Skin epidermis (tissue), 12 donors: ENCODE results near the gene IL6ST.
"Not testable (repeated sequence)": the region's sequence is repeated elsewhere in the genome, so short reads cannot be mapped to it uniquely, and the experiment has no call there.

Source experiments
- H3K27ac ChIP-seq, 21 experiments: fragments of 200-600 bp; sonication (generic) in 11 of 21; one replicate each; pipeline ENCODE4 v1.5.0; 2020; ENCODE audit warnings: mild to moderate bottlenecking in 3 of 21, inconsistent platforms in 2 of 21, moderate library complexity in 2 of 21
- H3K4me3 ChIP-seq, 7 experiments: fragments of 200-600 bp; sonication (generic) in 2 of 7; one replicate each; pipeline ENCODE4 v1.5.0; 2020; ENCODE audit warnings: inconsistent platforms in 2 of 7, mild to moderate bottlenecking in 2 of 7, moderate library complexity in 1 of 7

The IL6ST gene

GRCh38 chr5:55983986-55984385, 10.8 kb downstream of the IL6ST start:
- H3K27ac ChIP-seq, result no peak overlapping the region
- H3K4me3 ChIP-seq, result no peak overlapping the region

GRCh38 chr5:55982957-55983381, 11.8 kb downstream of the IL6ST start:
- Histone ChIP-seq H3K4me3 (no peak overlapping the region), H3K27ac (no peak overlapping the region)

- Histone ChIP-seq H3K4me3 (no peak overlapping the region), H3K27ac (no peak overlapping the region)
Observed at GRCh38 chr5:55973296-55973695, 21.5 kb downstream of the IL6ST start.

GRCh38 chr5:55969956-55970355, 24.8 kb downstream of the IL6ST start:
- H3K4me3 ChIP-seq, result no peak overlapping the region

GRCh38 chr5:55966284-55966683, 28.5 kb downstream of the IL6ST start:
- H3K4me3 ChIP-seq, result no peak overlapping the region
- H3K27ac ChIP-seq, result no peak overlapping the region

More at GRCh38 chr5:55969956-55970355, 24.8 kb downstream of the IL6ST start:
- no peak overlapping the region for H3K27ac ChIP-seq

- Histone ChIP-seq H3K27ac (no peak overlapping the region), H3K4me3 (no peak overlapping the region)
Observed at GRCh38 chr5:55965525-55965924, 29.2 kb downstream of the IL6ST start.

GRCh38 chr5:55960779-55961178, 34.0 kb downstream of the IL6ST start:
- Histone ChIP-seq H3K27ac (no peak overlapping the region), H3K4me3 (no peak overlapping the region)

- no peak overlapping the region for H3K4me3 ChIP-seq
Observed at GRCh38 chr5:55959208-55959607, 35.6 kb downstream of the IL6ST start.

GRCh38 chr5:55941154-55941553, 53.6 kb downstream of the IL6ST start:
- not testable (repeated sequence) for H3K27ac ChIP-seq, H3K4me3 ChIP-seq

More at GRCh38 chr5:55959208-55959607, 35.6 kb downstream of the IL6ST start:
- H3K27ac ChIP-seq, result no peak overlapping the region

- H3K27ac ChIP-seq, H3K4me3 ChIP-seq: not testable (repeated sequence)
Observed at GRCh38 chr5:55937598-55937997, 57.2 kb downstream of the IL6ST start.

GRCh38 chr5:55936100-55936693, 58.6 kb downstream of the IL6ST start:
- no peak overlapping the region for H3K4me3 ChIP-seq
- H3K27ac ChIP-seq, result no peak overlapping the region

GRCh38 chr5:55935371-55935770, 59.4 kb downstream of the IL6ST start:
- Histone ChIP-seq H3K4me3 (no peak overlapping the region), H3K27ac (no peak overlapping the region)

- Histone ChIP-seq H3K4me3 (no peak overlapping the region), H3K27ac (no peak overlapping the region)
Observed at GRCh38 chr5:55934720-55935119, 60.0 kb downstream of the IL6ST start.

- Histone ChIP-seq H3K4me3 (no peak overlapping the region), H3K27ac (no peak overlapping the region)
Observed at GRCh38 chr5:55934115-55934613, 60.6 kb downstream of the IL6ST start.

GRCh38 chr5:55933377-55934114, 61.2 kb downstream of the IL6ST start:
- no peak overlapping the region for H3K4me3 ChIP-seq
- H3K27ac ChIP-seq, result peak overlapping the region in 1 of 21 experiments; percentile 42

- Histone ChIP-seq H3K4me3 (no peak overlapping the region), H3K27ac (no peak overlapping the region)
Observed at GRCh38 chr5:55932700-55933099, 62.1 kb downstream of the IL6ST start.

GRCh38 chr5:55929020-55929799, 65.6 kb downstream of the IL6ST start:
- H3K4me3 ChIP-seq, result no peak overlapping the region
- no peak overlapping the region for H3K27ac ChIP-seq

- Histone ChIP-seq H3K4me3 (no peak overlapping the region), H3K27ac (no peak overlapping the region)
Observed at GRCh38 chr5:55927861-55928655, 66.7 kb downstream of the IL6ST start.

- H3K27ac ChIP-seq, result no peak overlapping the region
Observed at GRCh38 chr5:55926476-55926875, 68.3 kb downstream of the IL6ST start.

GRCh38 chr5:55925712-55926111, 69.1 kb downstream of the IL6ST start:
- H3K4me3 ChIP-seq, result no peak overlapping the region
- H3K27ac ChIP-seq, result no peak overlapping the region

More at GRCh38 chr5:55926476-55926875, 68.3 kb downstream of the IL6ST start:
- no peak overlapping the region for H3K4me3 ChIP-seq
